AG09319 (cell line): ENCODE measurements around the gene HOXC10.

Source experiments
- DNase-seq: peaks from one replicate; pipeline ENCODE4 v3.0.0-alpha.2; 2010; ENCODE audit warnings: low read depth; ENCODE audit errors: extremely low read depth
- CTCF ChIP-seq: IDR thresholded peaks from 2 replicates; pipeline ENCODE4 v1.5.1; 2011; ENCODE audit warnings: low read depth, mild to moderate bottlenecking, inconsistent platforms, low read length, moderate library complexity

HOXC10 gene

DNA sequence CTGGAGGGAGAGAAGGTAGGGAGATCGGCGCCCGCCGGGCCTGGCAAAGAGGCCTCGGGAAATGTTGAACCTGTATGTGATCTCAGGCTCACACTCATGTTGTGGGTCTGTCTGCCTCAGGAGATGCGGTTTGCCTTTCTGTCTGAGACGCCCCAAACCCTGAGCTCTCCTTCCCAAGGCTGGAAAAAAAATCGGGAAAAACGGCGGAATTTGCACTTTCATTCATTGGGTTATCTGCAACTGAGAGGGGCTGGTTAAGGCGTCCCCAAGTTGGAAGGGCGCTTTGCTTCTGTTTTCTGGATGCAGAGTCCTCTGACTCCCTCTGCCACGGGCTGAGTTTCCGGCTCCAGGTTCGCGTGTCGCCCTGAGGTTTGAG, 10.0 kb downstream of the HOXC10 start:
- TF ChIP-seq CTCF, result no peak
- DNase-seq, result no peak

GRCh38 chr12:53995378-53996239, 10.7 kb downstream of the HOXC10 start:
- no peak for DNase-seq
- no peak for TF ChIP-seq CTCF

- no peak for DNase-seq
These were observed 11.6 kb downstream of the HOXC10 start for GRCh38 chr12:53996240-53997203.

DNA sequence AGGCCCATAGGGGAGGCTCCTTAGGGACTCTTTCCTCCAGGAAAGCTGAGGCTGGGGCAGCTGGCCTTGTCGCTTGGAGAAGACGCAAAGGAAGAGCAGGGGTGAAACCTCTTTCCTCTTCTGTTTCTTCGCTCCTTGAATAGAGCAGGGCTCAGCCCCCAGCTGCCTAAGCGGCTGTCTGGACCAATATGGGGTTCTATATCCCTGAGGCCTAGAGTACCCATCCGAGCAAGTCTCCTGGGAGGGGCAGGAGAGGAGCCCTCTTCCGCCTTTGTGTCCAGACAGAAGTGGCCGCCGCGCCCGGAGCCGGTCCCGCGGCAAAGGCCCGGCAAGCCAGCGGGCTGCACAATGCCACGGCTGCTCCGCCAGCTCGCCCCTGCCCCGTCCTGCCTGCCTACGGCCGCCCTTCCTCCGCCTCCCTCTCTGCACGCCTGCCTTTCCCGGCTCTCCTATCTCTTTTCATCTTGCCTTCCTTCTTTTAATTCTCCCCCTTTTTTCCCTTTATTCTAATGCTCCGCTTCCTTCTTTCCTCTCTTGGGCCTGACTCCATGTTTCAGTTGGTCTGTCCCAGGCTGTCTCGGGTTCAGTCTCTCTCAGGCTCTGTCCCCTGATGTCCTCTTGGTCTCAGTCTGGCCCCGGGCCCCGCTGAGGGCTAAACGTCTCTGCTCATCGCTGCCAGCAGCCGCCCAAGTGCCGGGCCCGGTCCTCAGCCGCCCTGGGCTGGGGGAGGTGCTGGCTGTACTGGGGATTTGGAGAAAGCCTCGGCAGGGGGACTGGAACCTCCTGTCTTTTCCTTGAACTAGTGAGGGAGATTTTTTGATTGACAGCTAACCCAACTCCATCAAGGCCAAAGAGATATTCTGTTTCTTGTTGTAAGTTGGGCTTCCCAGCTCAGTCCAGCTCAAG, 12.5 kb downstream of the HOXC10 start:
- DNase-seq, result no peak

More at GRCh38 chr12:53996240-53997203, 11.6 kb downstream of the HOXC10 start:
- TF ChIP-seq CTCF, result no peak

GRCh38 chr12:53998110-53998899, 13.4 kb downstream of the HOXC10 start:
- TF ChIP-seq CTCF, result no peak
- DNase-seq, result no peak

More for the DNA sequence above, 12.5 kb downstream of the HOXC10 start:
- TF ChIP-seq CTCF, result no peak

DNA sequence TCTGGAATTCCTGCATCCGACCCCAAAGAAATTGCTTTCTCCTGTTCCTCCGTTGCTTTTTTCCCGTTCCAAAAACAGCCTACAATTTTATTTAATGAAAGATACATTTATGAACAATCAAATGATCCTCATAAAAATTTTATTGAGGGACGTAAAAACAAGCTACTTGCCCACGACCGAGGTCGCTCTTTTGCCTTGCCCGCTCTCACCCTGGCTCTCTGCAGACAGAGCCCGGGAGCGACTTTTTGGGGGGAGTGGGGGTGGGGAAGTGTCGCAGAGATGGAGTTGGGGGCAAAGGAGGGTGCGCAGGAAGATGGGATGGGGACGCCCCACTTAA, 13.9 kb downstream of the HOXC10 start:
- no peak for TF ChIP-seq CTCF
- DNase-seq, result no peak
